ENCODE data around the gene AGPAT2. TPM values are rescaled to one million over a fixed set of nuclear protein-coding genes. Genes with fewer than 3 reads are reported as not detected.

Gene AGPAT2
- total RNA-seq, 2 donors from 2014 or later, result 94.2 to 275 TPM

DNA sequence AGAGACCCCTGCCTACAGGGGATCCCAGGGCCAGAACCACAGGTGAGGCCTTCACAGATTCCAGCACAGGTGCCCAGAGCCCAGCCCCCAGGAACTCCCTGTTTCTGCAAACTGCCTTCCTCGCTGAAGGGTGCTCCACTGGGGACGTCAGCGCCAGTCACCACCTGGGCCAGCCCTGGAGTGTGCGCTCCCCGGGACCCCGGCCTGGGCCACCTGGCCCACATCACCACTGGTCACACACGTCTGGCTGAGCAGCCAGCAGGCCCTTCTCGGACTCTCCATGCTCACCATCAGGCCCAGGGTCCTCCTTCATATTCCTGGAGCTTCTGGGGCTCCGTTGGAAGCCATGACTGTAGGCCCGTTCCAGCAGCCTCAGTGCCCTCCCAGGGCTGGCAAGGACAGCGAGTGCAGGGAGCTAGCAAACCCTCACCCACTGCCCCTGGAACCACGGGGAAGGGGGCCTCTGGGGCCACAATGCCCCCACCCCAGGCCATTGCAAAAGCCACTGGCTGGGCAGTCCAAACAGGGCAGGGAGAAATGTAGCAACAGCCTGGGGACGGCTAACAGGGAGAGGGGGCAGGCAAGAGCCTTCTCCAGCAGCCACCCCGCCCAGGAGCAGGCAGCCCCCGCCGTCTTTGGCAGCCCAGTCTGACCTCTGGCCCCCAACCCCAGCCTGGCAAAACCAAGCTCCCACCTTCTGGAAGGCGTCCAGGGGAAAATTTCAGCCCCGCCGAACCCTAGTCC lies 1.3 kb downstream of the AGPAT2 start:
- Histone ChIP-seq H3K9me3 (no peaks in the 10 kb centered on the region), H3K4me3 (peak overlapping the region; percentile 67 to 82), H3K27me3 (no peaks in the 10 kb centered on the region), H3K27ac (peak overlapping the region; percentile 93 to 98 (median 96)), H3K36me3 (replicated peaks in 1 of 2; ENCODE audit: insufficient read depth in 1 of 2, low read depth in 2 of 2) (no peaks in the 10 kb centered on the region), H3K4me1 (peaks cover 80% of the 10 kb centered on the region)
- intact Hi-C loops (cut with DNase I), result no loop called here
- ATAC-seq (no peak), DNase-seq (peak in 3 of 4 donors; percentile 41 to 46 (median 43))
- TF ChIP-seq POLR2A (IDR thresholded peaks at IDR 0.05), result no peak
- TF ChIP-seq, protein P1, sequence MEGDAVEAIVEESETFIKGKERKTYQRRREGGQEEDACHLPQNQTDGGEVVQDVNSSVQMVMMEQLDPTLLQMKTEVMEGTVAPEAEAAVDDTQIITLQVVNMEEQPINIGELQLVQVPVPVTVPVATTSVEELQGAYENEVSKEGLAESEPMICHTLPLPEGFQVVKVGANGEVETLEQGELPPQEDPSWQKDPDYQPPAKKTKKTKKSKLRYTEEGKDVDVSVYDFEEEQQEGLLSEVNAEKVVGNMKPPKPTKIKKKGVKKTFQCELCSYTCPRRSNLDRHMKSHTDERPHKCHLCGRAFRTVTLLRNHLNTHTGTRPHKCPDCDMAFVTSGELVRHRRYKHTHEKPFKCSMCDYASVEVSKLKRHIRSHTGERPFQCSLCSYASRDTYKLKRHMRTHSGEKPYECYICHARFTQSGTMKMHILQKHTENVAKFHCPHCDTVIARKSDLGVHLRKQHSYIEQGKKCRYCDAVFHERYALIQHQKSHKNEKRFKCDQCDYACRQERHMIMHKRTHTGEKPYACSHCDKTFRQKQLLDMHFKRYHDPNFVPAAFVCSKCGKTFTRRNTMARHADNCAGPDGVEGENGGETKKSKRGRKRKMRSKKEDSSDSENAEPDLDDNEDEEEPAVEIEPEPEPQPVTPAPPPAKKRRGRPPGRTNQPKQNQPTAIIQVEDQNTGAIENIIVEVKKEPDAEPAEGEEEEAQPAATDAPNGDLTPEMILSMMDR (IDR thresholded peaks at IDR 0.05), result no peak
- WGBS, 2 donors, result 5 to 10% methylated on average over 6 to 16 of the region's 19 CpGs

GRCh38 chr9:136685216-136685615 lies 2.0 kb downstream of the AGPAT2 start:
- intact Hi-C loops (cut with DNase I), result no loop called here
- Histone ChIP-seq H3K36me3 (replicated peaks in 1 of 2; ENCODE audit: insufficient read depth in 1 of 2, low read depth in 2 of 2) (no peaks in the 10 kb centered on the region), H3K27ac (peak overlapping the region in 1 of 4 donors; percentile 97), H3K4me1 (peaks cover 73% of the 10 kb centered on the region), H3K27me3 (no peaks in the 10 kb centered on the region), H3K9me3 (no peaks in the 10 kb centered on the region), H3K4me3 (no peak overlapping the region)
- ATAC-seq (no peak), DNase-seq (peak in 1 of 4 donors; percentile 5)
- 48 to 50% methylated on average over 1 to 7 of the region's 7 CpGs for whole genome bisulfite sequencing, 2 donors
- no peak for TF ChIP-seq POLR2A (IDR thresholded peaks at IDR 0.05)
- TF ChIP-seq, protein P1 (IDR thresholded peaks at IDR 0.05), result no peak

- Histone ChIP-seq H3K9me3 (no peaks in the 10 kb centered on the region), H3K4me1 (peaks cover 71% of the 10 kb centered on the region), H3K27me3 (no peaks in the 10 kb centered on the region), H3K27ac (peak overlapping the region in 1 of 4 donors; percentile 97), H3K4me3 (no peak overlapping the region), H3K36me3 (replicated peaks in 1 of 2; ENCODE audit: insufficient read depth in 1 of 2, low read depth in 2 of 2) (no peaks in the 10 kb centered on the region)
- 73 to 74% methylated on average over 15 of the region's 15 CpGs for WGBS, 2 donors
- no peak for TF ChIP-seq POLR2A (IDR thresholded peaks at IDR 0.05)
- ATAC-seq, result no peak
- intact Hi-C loops (cut with DNase I), result no loop called here
- DNase-seq, result peak in 1 of 4 donors; percentile 32
Observed at GRCh38 chr9:136684799-136685198, 2.5 kb downstream of the AGPAT2 start.

DNA sequence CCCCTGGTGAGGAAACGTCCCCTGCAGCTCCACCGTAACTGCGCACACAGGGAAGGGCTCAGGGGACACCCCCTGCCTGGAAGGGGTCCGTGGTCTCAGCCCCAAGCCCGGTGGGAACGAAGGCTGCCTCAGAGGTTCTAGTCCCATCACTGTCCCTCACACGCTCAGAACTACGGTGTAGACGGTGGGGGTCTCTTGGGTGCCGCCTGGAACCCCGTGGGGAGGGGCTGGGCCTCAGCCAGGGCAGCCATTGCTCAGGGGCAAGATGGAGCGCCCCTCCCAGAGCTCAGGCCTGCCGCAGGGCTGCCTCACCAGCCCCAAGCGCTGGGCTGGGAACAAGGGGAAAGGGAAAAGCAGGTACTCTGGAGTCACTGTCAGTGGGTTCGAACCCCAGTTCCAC lies 2.9 kb downstream of the AGPAT2 start:
- Histone ChIP-seq H3K4me3 (no peak overlapping the region), H3K36me3 (replicated peaks in 1 of 2; ENCODE audit: insufficient read depth in 1 of 2, low read depth in 2 of 2) (no peaks in the 10 kb centered on the region), H3K4me1 (peaks cover 70% of the 10 kb centered on the region), H3K9me3 (no peaks in the 10 kb centered on the region), H3K27me3 (no peaks in the 10 kb centered on the region), H3K27ac (no peak overlapping the region)
- ATAC-seq, result no peak
- WGBS, 2 donors, result 79 to 86% methylated on average over 1 to 15 of the region's 15 CpGs
- TF ChIP-seq, protein P1 (IDR thresholded peaks at IDR 0.05), result no peak
- TF ChIP-seq POLR2A (IDR thresholded peaks at IDR 0.05), result no peak
- intact Hi-C loops (cut with DNase I), result no loop called here
- no peak for DNase-seq

DNA sequence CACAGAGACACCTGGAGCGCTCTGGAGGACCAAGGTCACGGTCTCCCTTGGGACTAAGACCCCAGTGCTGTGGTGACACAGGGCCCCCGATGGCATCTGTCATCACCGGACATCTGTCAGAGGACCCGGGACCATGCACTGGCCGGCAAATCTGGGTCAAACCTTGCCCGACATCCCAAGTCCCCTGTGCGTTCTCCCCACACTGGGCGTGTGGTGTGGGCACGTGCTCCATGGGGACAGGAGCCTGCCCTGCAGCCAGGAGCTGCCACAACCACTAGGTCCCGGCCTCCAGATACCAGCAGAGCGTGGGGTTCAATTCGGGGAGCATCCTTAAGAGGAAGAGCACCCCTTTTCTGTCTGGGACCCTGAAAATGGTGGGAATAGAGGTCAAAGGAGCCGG lies 3.5 kb downstream of the AGPAT2 start:
- no peak overlapping the region for H3K4me3 ChIP-seq
- H3K27me3 ChIP-seq, result no peaks in the 10 kb centered on the region
- H3K9me3 ChIP-seq, result no peaks in the 10 kb centered on the region
- DNase-seq, result peak in 1 of 4 donors; percentile 21
- TF ChIP-seq, protein P1 (IDR thresholded peaks at IDR 0.05), result no peak
- TF ChIP-seq POLR2A (IDR thresholded peaks at IDR 0.05), result no peak
- no peaks in the 10 kb centered on the region for H3K36me3 ChIP-seq (replicated peaks in 1 of 2; ENCODE audit: insufficient read depth in 1 of 2, low read depth in 2 of 2)
- ATAC-seq, result no peak
- intact Hi-C loops (cut with DNase I), result no loop called here
- 81 to 91% methylated on average over 7 to 14 of the region's 14 CpGs for WGBS, 2 donors
- H3K27ac ChIP-seq, result no peak overlapping the region
- H3K4me1 ChIP-seq, result peaks cover 65% of the 10 kb centered on the region

Measured in body of pancreas (tissue), 4 donors.